GM19467 (cell line): ENCODE results near the gene ZNF197.
"Not testable (repeated sequence)": the region's sequence is repeated elsewhere in the genome, so short reads cannot be mapped to it uniquely, and the experiment has no call there.

ENCODE experiments used
- ATAC-seq: cut with Tn5 transposase; IDR thresholded peaks from one replicate; pipeline ENCODE4 v1.9.1; 2021; ENCODE audit warnings: mild to moderate bottlenecking, moderate library complexity; ENCODE audit not compliant: unreplicated experiment

ZNF197 gene

GRCh38 chr3:44659434-44659833 is 34.6 kb downstream of the ZNF197 start:
- no peak for ATAC-seq

GRCh38 chr3:44661189-44661588 is 36.4 kb downstream of the ZNF197 start:
- ATAC-seq: no peak

- no peak for ATAC-seq
Observed at GRCh38 chr3:44665173-44665572, 40.3 kb downstream of the ZNF197 start.

GRCh38 chr3:44666346-44666745 is 41.5 kb downstream of the ZNF197 start:
- no peak for ATAC-seq

- no peak for ATAC-seq
Observed at GRCh38 chr3:44669760-44670159, 44.9 kb downstream of the ZNF197 start.

- not testable (repeated sequence) for ATAC-seq
Observed at GRCh38 chr3:44673466-44673865, 48.6 kb downstream of the ZNF197 start.

GRCh38 chr3:44674211-44674610 is 49.4 kb downstream of the ZNF197 start:
- ATAC-seq: no peak

GRCh38 chr3:44678480-44679116 is 53.8 kb downstream of the ZNF197 start:
- no peak for ATAC-seq

GRCh38 chr3:44680921-44681455 is 56.2 kb downstream of the ZNF197 start:
- ATAC-seq: no peak

- ATAC-seq: no peak
Observed at GRCh38 chr3:44682182-44682896, 57.5 kb downstream of the ZNF197 start.

GRCh38 chr3:44685128-44685800 is 60.4 kb downstream of the ZNF197 start:
- ATAC-seq: peak; percentile 86

GRCh38 chr3:44687898-44688297 is 63.1 kb downstream of the ZNF197 start:
- ATAC-seq: no peak
